Parathyroid adenoma (tissue), 2 donors: ENCODE measurements around the gene CALY.
A peak's percentile ranks its signal among the peaks of the same experiment; 100 is the strongest.
"Not testable (repeated sequence)": the region's sequence is repeated elsewhere in the genome, so short reads cannot be mapped to it uniquely, and the experiment has no call there.

Experiments used
- H2AFZ ChIP-seq: fragments of 300-600 bp; sonication (generic); one replicate; pipeline ENCODE4 v1.7.0; 2017; ENCODE audit warnings: antibody characterized with exemption, mild to moderate bottlenecking
- H3K27ac ChIP-seq: fragments of 300-600 bp; sonication (generic); one replicate; pipeline ENCODE4 v1.7.0; 2017
- H3K27me3 ChIP-seq: fragments of 300-600 bp; sonication (generic); one replicate; pipeline ENCODE4 v1.7.0; 2017; ENCODE audit warnings: low read length; ENCODE audit not compliant: control insufficient read depth, insufficient read depth
- H3K36me3 ChIP-seq: fragments of 300-600 bp; sonication (generic); one replicate; pipeline ENCODE4 v1.7.0; 2017; ENCODE audit warnings: low read length; ENCODE audit not compliant: control insufficient read depth, insufficient read depth
- H3K4me1 ChIP-seq: fragments of 300-600 bp; sonication (generic); one replicate; pipeline ENCODE4 v1.7.0; 2017; ENCODE audit warnings: control low read depth
- H3K4me2 ChIP-seq: fragments of 300-600 bp; sonication (generic); one replicate; pipeline ENCODE4 v1.7.0; 2017; ENCODE audit warnings: low read length
- H3K4me3 ChIP-seq: fragments of 300-600 bp; sonication (generic); one replicate; pipeline ENCODE4 v1.7.0; 2017; ENCODE audit warnings: low read depth, low read length
- H3K79me2 ChIP-seq: fragments of 300-600 bp; sonication (generic); one replicate; pipeline ENCODE4 v1.7.0; 2017; ENCODE audit warnings: control low read depth
- H3K9ac ChIP-seq: fragments of 300-600 bp; sonication (generic); one replicate; pipeline ENCODE4 v1.7.0; 2017; ENCODE audit warnings: mild to moderate bottlenecking
- H3K9me3 ChIP-seq: fragments of 300-600 bp; sonication (generic); one replicate; pipeline ENCODE4 v1.7.0; 2017; ENCODE audit warnings: low read length; ENCODE audit not compliant: control insufficient read depth
- CTCF ChIP-seq: fragments of 300-600 bp; sonication (generic); IDR thresholded peaks from one replicate; pipeline ENCODE4 v1.7.0; 2017; ENCODE audit warnings: antibody characterized with exemption, mild to moderate bottlenecking
- donor health status: primary hyperparathyroidism.

The CALY gene

GRCh38 chr10:133324857-133325260 is 11.8 kb downstream of the CALY start:
- Histone ChIP-seq H3K79me2 (no peaks in the 10 kb centered on the region), H3K27me3 (no peaks in the 10 kb centered on the region), H3K4me3 (peak overlapping the region; percentile 70), H3K9ac (peak overlapping the region; percentile 43), H3K27ac (peak overlapping the region; percentile 77), H3K4me1 (peaks cover 4% of the 10 kb centered on the region), H3K4me2 (peak overlapping the region; percentile 36), H2AFZ (peak overlapping the region; percentile 99), H3K9me3 (no peaks in the 10 kb centered on the region), H3K36me3 (no peaks in the 10 kb centered on the region)
- no peak for TF ChIP-seq CTCF

GRCh38 chr10:133324198-133324792 is 12.4 kb downstream of the CALY start:
- Histone ChIP-seq H3K27ac (no peak overlapping the region), H3K4me1 (peaks cover 4% of the 10 kb centered on the region), H3K9me3 (no peaks in the 10 kb centered on the region), H3K27me3 (no peaks in the 10 kb centered on the region), H3K9ac (no peak overlapping the region), H3K36me3 (no peaks in the 10 kb centered on the region), H2AFZ (peak overlapping the region; percentile 45), H3K4me2 (peak overlapping the region; percentile 36), H3K4me3 (no peak overlapping the region), H3K79me2 (no peaks in the 10 kb centered on the region)
- no peak for TF ChIP-seq CTCF

- H3K4me1 ChIP-seq, H3K9ac ChIP-seq, H2AFZ ChIP-seq, H3K27ac ChIP-seq, H3K36me3 ChIP-seq, H3K27me3 ChIP-seq, H3K9me3 ChIP-seq, H3K4me2 ChIP-seq, H3K4me3 ChIP-seq, H3K79me2 ChIP-seq: not testable (repeated sequence)
Measured at GRCh38 chr10:133322064-133322709, 14.5 kb downstream of the CALY start.

- not testable (repeated sequence) for H3K9me3 ChIP-seq, H3K36me3 ChIP-seq, H3K4me3 ChIP-seq, H3K4me2 ChIP-seq, H3K79me2 ChIP-seq, H3K27ac ChIP-seq, H3K4me1 ChIP-seq, H3K9ac ChIP-seq, H2AFZ ChIP-seq, H3K27me3 ChIP-seq
Measured at GRCh38 chr10:133320852-133321422, 15.8 kb downstream of the CALY start.

GRCh38 chr10:133318494-133319127 is 18.1 kb downstream of the CALY start:
- Histone ChIP-seq H3K4me1 (peaks cover 3% of the 10 kb centered on the region), H3K79me2 (no peaks in the 10 kb centered on the region), H3K36me3 (no peaks in the 10 kb centered on the region), H3K4me2 (peak overlapping the region; percentile 69), H3K4me3 (peak overlapping the region; percentile 28), H3K9ac (no peak overlapping the region), H3K9me3 (no peaks in the 10 kb centered on the region), H3K27ac (no peak overlapping the region), H3K27me3 (no peaks in the 10 kb centered on the region), H2AFZ (peak overlapping the region; percentile 87)
- peak; percentile 72 for TF ChIP-seq CTCF
